ENCODE results near the gene SULT4A1.

DNA sequence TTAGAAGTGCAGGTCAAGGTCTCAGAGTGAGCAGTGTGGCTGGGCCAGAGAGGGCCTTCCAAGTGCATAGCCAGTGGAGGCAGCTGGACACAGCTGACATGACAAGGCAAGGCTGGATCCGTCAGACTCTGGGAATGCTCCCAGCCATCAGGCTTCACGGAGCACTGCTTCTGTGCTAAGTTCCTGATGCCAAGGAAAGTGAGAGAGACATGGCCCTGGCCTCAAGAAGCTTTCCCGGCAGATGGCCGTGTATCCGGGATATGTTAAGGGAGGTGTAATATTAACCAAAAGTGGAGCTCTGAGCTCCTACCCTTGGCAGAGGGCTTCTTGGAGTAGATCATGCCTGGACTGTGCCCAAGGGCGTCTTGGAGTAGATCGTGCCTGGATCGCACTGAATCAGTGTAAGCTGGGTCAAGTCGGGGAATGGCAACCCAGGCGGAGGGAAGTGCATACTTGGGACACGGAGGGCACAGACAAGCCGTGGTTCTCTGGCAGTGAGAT, 42.8 kb downstream of the SULT4A1 start:
- TF ChIP-seq, protein P1, sequence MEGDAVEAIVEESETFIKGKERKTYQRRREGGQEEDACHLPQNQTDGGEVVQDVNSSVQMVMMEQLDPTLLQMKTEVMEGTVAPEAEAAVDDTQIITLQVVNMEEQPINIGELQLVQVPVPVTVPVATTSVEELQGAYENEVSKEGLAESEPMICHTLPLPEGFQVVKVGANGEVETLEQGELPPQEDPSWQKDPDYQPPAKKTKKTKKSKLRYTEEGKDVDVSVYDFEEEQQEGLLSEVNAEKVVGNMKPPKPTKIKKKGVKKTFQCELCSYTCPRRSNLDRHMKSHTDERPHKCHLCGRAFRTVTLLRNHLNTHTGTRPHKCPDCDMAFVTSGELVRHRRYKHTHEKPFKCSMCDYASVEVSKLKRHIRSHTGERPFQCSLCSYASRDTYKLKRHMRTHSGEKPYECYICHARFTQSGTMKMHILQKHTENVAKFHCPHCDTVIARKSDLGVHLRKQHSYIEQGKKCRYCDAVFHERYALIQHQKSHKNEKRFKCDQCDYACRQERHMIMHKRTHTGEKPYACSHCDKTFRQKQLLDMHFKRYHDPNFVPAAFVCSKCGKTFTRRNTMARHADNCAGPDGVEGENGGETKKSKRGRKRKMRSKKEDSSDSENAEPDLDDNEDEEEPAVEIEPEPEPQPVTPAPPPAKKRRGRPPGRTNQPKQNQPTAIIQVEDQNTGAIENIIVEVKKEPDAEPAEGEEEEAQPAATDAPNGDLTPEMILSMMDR (IDR thresholded peaks at IDR 0.05; ENCODE audit: insufficient read depth, low read depth, low read length): no peak
- no peak for TF ChIP-seq EZH2 (IDR thresholded peaks at IDR 0.05; ENCODE audit: insufficient read depth, low read length)
